Uterus (tissue), 2 donors: ENCODE data around the gene E2F2.

Experiments
- CTCF ChIP-seq, 4 experiments: fragments of 200-600 bp in 2 of 4; fragments of 450-650 bp in 2 of 4; sonication (generic) in 2 of 4; IDR thresholded peaks; one replicate each; pipeline ENCODE4 v1.5.1; 2016 to 2019; ENCODE audit warnings: antibody characterized with exemption in 4 of 4, mild to moderate bottlenecking in 2 of 4, moderate library complexity in 1 of 4
- POLR2A ChIP-seq, 2 donors: fragments of 450-650 bp; IDR thresholded peaks; one replicate each; pipeline ENCODE4 v1.6.1; 2016; ENCODE audit warnings: antibody characterized with exemption in 2 of 2, mild to moderate bottlenecking in 1 of 2, moderate library complexity in 1 of 2

GRCh38 chr1:23483321-23484252 lies 47.4 kb downstream of the E2F2 start, which contains the start of gene ASAP3:
- TF ChIP-seq CTCF (IDR thresholded peaks at IDR 0.05) (peak in 3 of 4 experiments; percentile 10 to 54 (median 13)), POLR2A (IDR thresholded peaks at IDR 0.05) (peak in 1 of 2 donors; percentile 68)
